ENCODE measurements around the gene WIPF2.

The WIPF2 gene

DNA sequence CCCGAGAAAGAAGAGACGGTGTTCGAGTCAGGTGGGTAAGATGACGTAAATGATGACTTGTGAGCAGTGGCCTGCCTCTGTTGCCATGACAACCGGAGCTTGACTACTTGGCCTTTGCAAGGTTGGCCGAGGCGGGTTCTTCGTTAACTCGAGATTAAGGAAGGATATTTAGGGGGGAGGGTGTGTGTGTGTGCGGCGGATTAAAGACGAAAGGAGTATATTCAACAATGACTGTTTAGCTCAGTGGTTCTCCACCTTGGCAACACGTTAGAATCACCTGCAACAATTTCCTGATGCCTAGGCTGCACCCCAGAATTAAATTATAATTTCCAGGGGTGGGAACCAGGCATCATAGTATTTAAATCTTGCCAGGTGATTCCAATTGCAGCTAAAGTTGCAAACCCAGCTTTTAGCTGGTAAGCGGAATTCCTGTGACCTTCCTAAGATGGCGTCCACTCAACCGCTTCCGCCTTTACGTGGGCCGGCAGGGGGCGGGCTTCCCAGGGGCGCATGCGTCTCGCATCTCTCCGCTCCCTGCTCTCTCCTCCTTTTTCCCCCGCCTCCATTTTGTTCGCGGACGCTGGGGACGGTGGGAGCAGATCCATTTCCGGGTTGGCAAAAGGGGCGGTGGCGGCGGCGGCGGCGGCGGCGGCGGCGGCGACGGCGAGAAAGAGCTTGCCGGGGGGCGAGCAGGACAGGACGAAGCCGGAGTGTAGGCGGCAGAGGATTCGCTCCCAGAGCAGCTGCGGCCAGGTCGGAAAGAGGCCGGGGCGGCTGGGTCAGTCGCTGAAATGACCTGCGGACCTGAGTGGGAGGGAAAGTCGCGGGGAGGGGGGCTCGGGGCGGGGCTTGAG, at the start of gene WIPF2:
TSS of gene WIPF2 (plus strand) at position 565 of the 854 bp plus-strand sequence. CDS start 37,156 bp downstream, outside the sequence.
- DNase-seq (peak; percentile 94), ATAC-seq (replicated peaks) (peak; percentile 91 to 94)
- Mint-ChIP-seq H3K4me1 (peaks cover 26 to 39% of the 10 kb centered on the region in 2 donors), H3K36me3 (peaks cover 0 to 6% of the 10 kb centered on the region in 2 donors), H3K4me3 (peak within 1 kb of the TSS; percentile 91 to 94), H3K27me3 (no peaks in the 10 kb centered on the region), H3K27ac (peak within 1 kb of the TSS; percentile 99), H3K9me3 (no peaks in the 10 kb centered on the region)

- Mint-ChIP-seq H3K36me3 (peaks cover 43 to 59% of the 10 kb centered on the region in 2 donors), H3K4me3 (no peak overlapping the region), H3K27ac (no peak overlapping the region), H3K9me3 (no peaks in the 10 kb centered on the region), H3K4me1 (peaks cover 4 to 7% of the 10 kb centered on the region in 2 donors), H3K27me3 (no peaks in the 10 kb centered on the region)
- ATAC-seq (replicated peaks) (no peak), DNase-seq (no peak)
Measured at GRCh38 chr17:40170325-40170724, 48.8 kb upstream of the WIPF2 start.

- Mint-ChIP-seq H3K27me3 (no peaks in the 10 kb centered on the region), H3K4me3 (no peak overlapping the region), H3K9me3 (no peaks in the 10 kb centered on the region), H3K4me1 (peaks cover 4 to 11% of the 10 kb centered on the region in 2 donors), H3K27ac (no peak overlapping the region), H3K36me3 (peaks cover 52 to 64% of the 10 kb centered on the region in 2 donors)
- DNase-seq (no peak), ATAC-seq (replicated peaks) (no peak)
Measured at GRCh38 chr17:40171750-40172149, 47.4 kb upstream of the WIPF2 start.

DNA sequence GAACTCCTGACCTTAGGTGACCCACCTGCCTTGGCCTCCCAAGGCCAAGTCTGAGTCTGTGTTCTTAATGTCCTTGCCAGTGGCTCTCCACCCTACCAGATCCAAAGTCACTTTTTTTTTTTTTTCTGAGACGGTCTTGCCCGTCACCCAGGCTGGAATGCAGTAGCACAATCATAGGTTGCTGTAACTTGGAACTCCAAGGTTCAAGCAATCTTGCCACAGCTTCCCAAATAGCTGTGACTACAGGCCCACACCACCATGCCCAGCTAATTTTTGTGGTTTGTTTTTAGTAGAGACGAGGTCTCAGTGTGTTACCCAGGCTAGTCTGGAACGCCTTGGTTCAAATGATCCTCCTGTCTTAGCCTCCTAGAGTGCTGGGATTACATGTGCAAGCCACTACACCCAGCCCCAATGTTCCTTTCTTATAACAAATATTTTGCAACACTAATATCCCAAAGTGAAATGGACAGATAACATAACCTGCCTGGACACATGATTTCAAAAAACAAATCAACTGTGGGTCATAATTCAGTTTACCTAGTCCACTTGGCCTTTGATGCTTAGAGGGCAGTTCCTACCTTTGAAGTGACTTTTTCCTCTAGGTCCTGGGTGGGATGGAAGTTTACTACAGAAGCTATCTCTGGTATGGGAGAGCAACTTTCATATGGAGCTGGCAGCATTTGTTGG, 45.9 kb upstream of the WIPF2 start:
- H3K4me3 Mint-ChIP-seq: no peak overlapping the region
- H3K27ac Mint-ChIP-seq: no peak overlapping the region
- H3K9me3 Mint-ChIP-seq: no peaks in the 10 kb centered on the region
- H3K36me3 Mint-ChIP-seq: peaks cover 48 to 59% of the 10 kb centered on the region in 2 donors
- no peak for DNase-seq
- H3K27me3 Mint-ChIP-seq: no peaks in the 10 kb centered on the region
- peaks cover 7 to 17% of the 10 kb centered on the region in 2 donors for H3K4me1 Mint-ChIP-seq
- ATAC-seq (replicated peaks): no peak

DNA sequence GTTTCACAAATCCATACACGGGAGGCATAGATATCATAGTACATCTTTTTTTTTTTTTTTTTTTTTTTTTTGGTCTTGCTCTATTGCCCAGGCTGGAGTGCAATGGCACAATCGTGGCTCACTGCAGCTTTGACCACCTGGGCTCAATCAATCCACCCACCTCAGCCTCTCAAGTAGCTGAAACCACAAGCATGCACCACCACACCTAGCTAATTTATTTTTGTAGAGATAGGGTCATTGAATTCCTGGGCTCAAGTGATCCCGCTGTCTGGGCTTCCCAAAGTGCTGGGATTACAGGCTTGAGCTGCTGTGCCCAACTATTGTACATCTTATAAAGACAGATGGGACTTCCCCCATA, 45.3 kb upstream of the WIPF2 start:
- H3K36me3 Mint-ChIP-seq: peaks cover 46 to 58% of the 10 kb centered on the region in 2 donors
- peaks cover 9 to 17% of the 10 kb centered on the region in 2 donors for H3K4me1 Mint-ChIP-seq
- peaks cover 4% of the 10 kb centered on the region in 2 donors for H3K27me3 Mint-ChIP-seq
- no peak overlapping the region for H3K4me3 Mint-ChIP-seq
- DNase-seq: no peak
- H3K27ac Mint-ChIP-seq: no peak overlapping the region
- ATAC-seq (replicated peaks): no peak
- no peaks in the 10 kb centered on the region for H3K9me3 Mint-ChIP-seq

- no peak overlapping the region for H3K4me3 Mint-ChIP-seq
- peak overlapping the region; percentile 51 for H3K27ac Mint-ChIP-seq
- ATAC-seq (replicated peaks) (no peak), DNase-seq (no peak)
- peaks cover 4 to 5% of the 10 kb centered on the region in 2 donors for H3K27me3 Mint-ChIP-seq
- peaks cover 44 to 52% of the 10 kb centered on the region in 2 donors for H3K36me3 Mint-ChIP-seq
- peaks cover 9 to 19% of the 10 kb centered on the region in 2 donors for H3K4me1 Mint-ChIP-seq
- no peaks in the 10 kb centered on the region for H3K9me3 Mint-ChIP-seq
Measured at GRCh38 chr17:40174514-40174913, 44.6 kb upstream of the WIPF2 start.

GRCh38 chr17:40175928-40176753, 43.0 kb upstream of the WIPF2 start:
- Mint-ChIP-seq H3K27ac (peak overlapping the region; percentile 78), H3K27me3 (peaks cover 4 to 5% of the 10 kb centered on the region in 2 donors), H3K4me1 (peaks cover 19 to 34% of the 10 kb centered on the region in 2 donors), H3K36me3 (peaks cover 37 to 45% of the 10 kb centered on the region in 2 donors), H3K9me3 (no peaks in the 10 kb centered on the region), H3K4me3 (no peak overlapping the region)
- no peak for ATAC-seq (replicated peaks)
- no peak for DNase-seq

GRCh38 chr17:40176754-40177110, 42.4 kb upstream of the WIPF2 start:
- peaks cover 4 to 5% of the 10 kb centered on the region in 2 donors for H3K27me3 Mint-ChIP-seq
- DNase-seq (no peak), ATAC-seq (replicated peaks) (no peak)
- H3K4me1 Mint-ChIP-seq: peaks cover 19 to 34% of the 10 kb centered on the region in 2 donors
- H3K9me3 Mint-ChIP-seq: no peaks in the 10 kb centered on the region
- no peak overlapping the region for H3K4me3 Mint-ChIP-seq
- H3K36me3 Mint-ChIP-seq: peaks cover 33 to 45% of the 10 kb centered on the region in 2 donors
- no peak overlapping the region for H3K27ac Mint-ChIP-seq

- Mint-ChIP-seq H3K4me1 (peaks cover 19 to 34% of the 10 kb centered on the region in 2 donors), H3K36me3 (peaks cover 33 to 44% of the 10 kb centered on the region in 2 donors), H3K27ac (peak within 1 kb of the TSS; percentile 42), H3K27me3 (peaks cover 4 to 5% of the 10 kb centered on the region in 2 donors), H3K4me3 (peak within 1 kb of the TSS; percentile 45 to 76), H3K9me3 (no peaks in the 10 kb centered on the region)
- peak; percentile 87 to 94 for ATAC-seq (replicated peaks)
- DNase-seq: peak; percentile 47
Measured at GRCh38 chr17:40177275-40177874, 41.7 kb upstream of the WIPF2 start, which contains the start of gene RAPGEFL1. Gene RAPGEFL1, plus strand, starts transcription at chr17:40177470. Its CDS starts 392 bp downstream, at chr17:40177862.

DNA sequence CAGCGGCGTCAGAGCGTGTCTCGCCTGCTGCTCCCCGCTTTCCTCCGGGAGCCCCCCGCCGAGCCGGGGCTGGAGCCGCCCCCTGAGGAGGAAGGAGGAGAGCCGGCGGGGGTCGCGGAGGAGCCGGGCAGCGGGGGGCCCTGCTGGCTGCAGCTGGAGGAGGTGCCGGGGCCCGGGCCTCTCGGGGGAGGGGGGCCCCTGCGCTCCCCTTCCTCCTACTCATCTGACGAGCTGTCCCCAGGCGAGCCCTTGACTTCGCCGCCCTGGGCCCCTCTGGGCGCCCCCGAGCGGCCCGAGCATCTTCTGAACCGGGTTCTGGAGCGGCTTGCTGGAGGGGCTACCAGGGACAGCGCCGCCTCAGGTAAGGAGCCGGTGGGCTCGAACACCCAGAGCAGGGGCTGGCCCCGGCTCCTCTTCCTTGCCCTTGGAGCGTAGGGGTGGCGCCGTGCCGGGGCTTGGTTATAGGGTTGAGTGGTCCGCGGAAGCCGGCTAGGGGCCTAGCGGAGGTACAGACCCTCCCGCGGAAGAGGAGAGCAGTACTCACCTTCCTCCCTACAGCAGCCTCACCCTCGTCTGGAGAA, 41.0 kb upstream of the WIPF2 start:
- Mint-ChIP-seq H3K4me3 (peak overlapping the region; percentile 45 to 76), H3K36me3 (peaks cover 29 to 37% of the 10 kb centered on the region in 2 donors), H3K4me1 (peaks cover 19 to 34% of the 10 kb centered on the region in 2 donors), H3K27ac (peak overlapping the region; percentile 42), H3K9me3 (no peaks in the 10 kb centered on the region), H3K27me3 (peaks cover 4 to 5% of the 10 kb centered on the region in 2 donors)
- no peak for DNase-seq
- ATAC-seq (replicated peaks): no peak

- H3K4me1 Mint-ChIP-seq: peaks cover 19 to 34% of the 10 kb centered on the region in 2 donors
- H3K36me3 Mint-ChIP-seq: peaks cover 25 to 32% of the 10 kb centered on the region in 2 donors
- H3K4me3 Mint-ChIP-seq: peak overlapping the region; percentile 45 to 76
- no peak for DNase-seq
- H3K27me3 Mint-ChIP-seq: peaks cover 4 to 5% of the 10 kb centered on the region in 2 donors
- no peak overlapping the region for H3K27ac Mint-ChIP-seq
- no peaks in the 10 kb centered on the region for H3K9me3 Mint-ChIP-seq
- ATAC-seq (replicated peaks): no peak
Measured at GRCh38 chr17:40178660-40179059, 40.4 kb upstream of the WIPF2 start.

DNA sequence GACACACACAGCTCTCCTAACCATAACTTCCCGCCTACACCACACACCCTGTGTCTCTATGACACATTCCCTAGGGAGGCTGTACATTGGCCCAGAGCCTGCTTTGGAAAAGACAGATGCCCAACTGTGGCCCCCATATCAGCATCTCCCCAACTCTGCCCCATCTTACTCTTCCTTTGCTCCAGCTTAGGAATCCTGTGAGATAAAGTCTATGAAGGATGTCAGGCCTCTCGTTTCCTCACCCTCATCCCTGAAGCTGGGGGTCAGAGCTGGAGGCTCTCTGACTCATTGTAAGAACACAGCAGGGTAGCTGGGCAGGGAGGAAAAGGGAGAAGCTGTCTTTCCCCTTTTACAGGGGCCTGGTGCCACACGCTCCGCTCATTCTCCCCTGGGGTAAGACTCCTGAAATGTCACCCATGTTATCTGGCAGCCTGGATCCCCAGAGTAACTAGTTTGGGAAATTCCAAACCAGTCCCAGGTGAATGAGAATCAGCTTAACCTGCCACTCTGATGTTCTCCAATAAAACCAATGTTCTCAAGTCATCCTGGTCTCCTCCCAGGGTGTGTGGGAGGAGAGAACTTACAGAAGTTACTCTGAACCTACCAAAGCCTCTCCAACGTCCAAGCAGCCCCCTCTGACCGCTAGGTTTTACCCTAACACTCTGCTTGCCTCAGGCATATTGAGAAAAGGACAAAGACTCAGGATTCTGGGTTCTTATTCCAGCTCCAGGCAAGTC, 39.0 kb upstream of the WIPF2 start:
- peak; percentile 35 to 51 for ATAC-seq (replicated peaks)
- peak; percentile 18 for DNase-seq
- peaks cover 4 to 5% of the 10 kb centered on the region in 2 donors for H3K27me3 Mint-ChIP-seq
- H3K27ac Mint-ChIP-seq: peak overlapping the region; percentile 28
- H3K9me3 Mint-ChIP-seq: no peaks in the 10 kb centered on the region
- H3K4me3 Mint-ChIP-seq: peak overlapping the region in 1 of 2 donors; percentile 7
- peaks cover 22 to 24% of the 10 kb centered on the region in 2 donors for H3K36me3 Mint-ChIP-seq
- H3K4me1 Mint-ChIP-seq: peaks cover 19 to 34% of the 10 kb centered on the region in 2 donors

- ATAC-seq (replicated peaks) (no peak), DNase-seq (no peak)
- Mint-ChIP-seq H3K9me3 (no peaks in the 10 kb centered on the region), H3K27ac (peak overlapping the region; percentile 28), H3K4me3 (peak overlapping the region in 1 of 2 donors; percentile 25), H3K4me1 (peaks cover 19 to 34% of the 10 kb centered on the region in 2 donors), H3K27me3 (peaks cover 4 to 5% of the 10 kb centered on the region in 2 donors), H3K36me3 (peaks cover 22 to 23% of the 10 kb centered on the region in 2 donors)
Measured at GRCh38 chr17:40180694-40181093, 38.4 kb upstream of the WIPF2 start.
